ENCODE results near the gene SOD3.

Gene SOD3

DNA sequence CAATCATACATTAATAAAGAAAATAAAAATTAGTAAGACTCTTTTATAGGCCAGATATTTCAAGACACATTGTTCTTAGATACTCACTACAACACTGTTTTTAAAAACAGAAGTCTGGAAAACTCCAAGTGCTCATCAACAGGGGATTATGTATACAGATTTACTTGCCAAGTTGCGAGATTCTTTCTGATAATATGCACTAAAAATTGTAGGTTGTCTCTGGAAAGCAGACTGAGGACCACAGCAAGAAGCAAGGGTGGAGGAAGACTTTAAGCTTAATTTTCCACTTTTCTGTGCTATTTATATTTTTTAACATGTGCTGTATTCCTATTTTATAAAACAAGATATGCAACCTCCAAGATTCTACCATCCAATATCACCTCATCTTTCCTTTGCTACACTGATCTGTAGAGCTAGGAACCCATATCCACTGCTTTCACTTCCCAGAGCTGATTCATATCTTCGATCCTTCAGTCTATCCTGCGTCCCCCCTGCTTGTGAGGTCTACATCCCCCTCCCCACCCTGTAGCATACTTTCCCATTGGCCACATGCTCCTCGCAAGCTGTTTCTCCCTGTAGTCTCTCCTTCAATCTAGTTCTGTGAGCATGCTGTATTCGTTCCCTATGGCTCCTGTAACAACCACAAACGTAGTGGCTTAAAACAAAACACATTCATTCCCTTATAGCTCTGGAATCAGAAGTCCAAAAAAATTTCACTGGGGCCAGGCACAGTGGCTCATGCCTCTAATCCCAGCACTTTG, 15.7 kb downstream of the SOD3 start:
- H3K4me3 ChIP-seq (ENCODE audit: low read length): no peak overlapping the region
- H3K9ac ChIP-seq (ENCODE audit: low read length): no peak overlapping the region
- H3K36me3 ChIP-seq (ENCODE audit: control insufficient read depth, insufficient read depth, low read length): peaks cover 3% of the 10 kb centered on the region
- no peaks in the 10 kb centered on the region for H3K4me1 ChIP-seq (ENCODE audit: control insufficient read depth, insufficient read depth, low read length)
- no peaks in the 10 kb centered on the region for H3K27me3 ChIP-seq (ENCODE audit: control insufficient read depth, insufficient read depth, low read length)
- H3K27ac ChIP-seq (ENCODE audit: low read depth, low read length): no peak overlapping the region

DNA sequence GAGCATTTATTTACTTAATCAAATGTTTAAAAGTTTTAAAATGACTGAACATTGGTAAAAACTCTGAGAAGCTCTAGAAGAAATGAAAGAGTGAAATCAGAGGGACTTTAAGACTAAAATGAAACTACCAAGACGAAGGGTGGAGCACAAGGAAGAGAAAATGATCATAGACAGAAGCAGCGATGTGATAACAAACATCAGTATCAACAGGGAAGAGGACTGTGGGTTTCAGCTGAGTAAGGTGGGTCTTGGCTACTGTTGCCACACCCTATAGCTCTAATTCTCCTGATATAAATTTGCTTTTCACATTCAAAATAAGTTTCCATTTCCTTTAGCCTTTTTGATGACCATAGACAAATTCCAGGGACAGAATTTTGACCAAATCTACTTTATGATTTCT, 18.4 kb downstream of the SOD3 start:
- no peak overlapping the region for H3K9ac ChIP-seq (ENCODE audit: low read length)
- no peak overlapping the region for H3K27ac ChIP-seq (ENCODE audit: low read depth, low read length)
- H3K4me1 ChIP-seq (ENCODE audit: control insufficient read depth, insufficient read depth, low read length): no peaks in the 10 kb centered on the region
- H3K27me3 ChIP-seq (ENCODE audit: control insufficient read depth, insufficient read depth, low read length): no peaks in the 10 kb centered on the region
- H3K36me3 ChIP-seq (ENCODE audit: control insufficient read depth, insufficient read depth, low read length): peaks cover 3% of the 10 kb centered on the region
- no peak overlapping the region for H3K4me3 ChIP-seq (ENCODE audit: low read length)

GRCh38 chr4:24816797-24817196, 21.4 kb downstream of the SOD3 start:
- Histone ChIP-seq H3K27ac (ENCODE audit: low read depth, low read length) (no peak overlapping the region), H3K4me1 (ENCODE audit: control insufficient read depth, insufficient read depth, low read length) (no peaks in the 10 kb centered on the region), H3K4me3 (ENCODE audit: low read length) (no peak overlapping the region), H3K36me3 (ENCODE audit: control insufficient read depth, insufficient read depth, low read length) (peaks cover 7% of the 10 kb centered on the region), H3K9ac (ENCODE audit: low read length) (no peak overlapping the region), H3K27me3 (ENCODE audit: control insufficient read depth, insufficient read depth, low read length) (no peaks in the 10 kb centered on the region)

- no peak overlapping the region for H3K27ac ChIP-seq (ENCODE audit: low read depth, low read length)
- H3K4me3 ChIP-seq (ENCODE audit: low read length): no peak overlapping the region
- no peaks in the 10 kb centered on the region for H3K27me3 ChIP-seq (ENCODE audit: control insufficient read depth, insufficient read depth, low read length)
- H3K4me1 ChIP-seq (ENCODE audit: control insufficient read depth, insufficient read depth, low read length): peaks cover 4% of the 10 kb centered on the region
- H3K9ac ChIP-seq (ENCODE audit: low read length): no peak overlapping the region
- peaks cover 5% of the 10 kb centered on the region for H3K36me3 ChIP-seq (ENCODE audit: control insufficient read depth, insufficient read depth, low read length)
Measured at GRCh38 chr4:24820541-24820940, 25.2 kb downstream of the SOD3 start.

- Histone ChIP-seq H3K9ac (ENCODE audit: low read length) (no peak overlapping the region), H3K4me1 (ENCODE audit: control insufficient read depth, insufficient read depth, low read length) (peaks cover 4% of the 10 kb centered on the region), H3K36me3 (ENCODE audit: control insufficient read depth, insufficient read depth, low read length) (peaks cover 2% of the 10 kb centered on the region), H3K4me3 (ENCODE audit: low read length) (no peak overlapping the region), H3K27me3 (ENCODE audit: control insufficient read depth, insufficient read depth, low read length) (no peaks in the 10 kb centered on the region), H3K27ac (ENCODE audit: low read depth, low read length) (no peak overlapping the region)
Measured at GRCh38 chr4:24824720-24825119, 29.3 kb downstream of the SOD3 start.

DNA sequence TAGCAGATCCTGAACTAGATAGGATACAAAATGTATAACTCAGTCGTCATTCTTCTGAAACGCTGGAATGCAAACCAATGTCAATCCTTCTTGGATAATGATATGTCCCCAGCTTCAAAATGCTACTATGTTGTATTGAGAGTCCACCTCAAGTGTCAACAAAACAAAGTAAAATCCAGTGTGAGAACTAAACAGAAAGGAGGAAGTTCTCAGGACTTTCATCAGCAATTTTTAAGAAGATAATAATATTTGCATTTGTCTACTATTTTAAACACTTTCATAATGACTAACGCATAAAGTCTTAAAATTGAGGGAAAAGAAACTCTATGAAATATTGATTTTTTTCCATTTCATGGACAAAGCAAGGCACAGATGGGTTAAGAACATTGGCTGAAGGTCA, 36.3 kb downstream of the SOD3 start:
- Histone ChIP-seq H3K36me3 (ENCODE audit: control insufficient read depth, insufficient read depth, low read length) (no peaks in the 10 kb centered on the region), H3K4me3 (ENCODE audit: low read length) (no peak overlapping the region), H3K9ac (ENCODE audit: low read length) (no peak overlapping the region), H3K27ac (ENCODE audit: low read depth, low read length) (no peak overlapping the region), H3K4me1 (ENCODE audit: control insufficient read depth, insufficient read depth, low read length) (no peaks in the 10 kb centered on the region), H3K27me3 (ENCODE audit: control insufficient read depth, insufficient read depth, low read length) (no peaks in the 10 kb centered on the region)

GRCh38 chr4:24835696-24836095, 40.3 kb downstream of the SOD3 start:
- Histone ChIP-seq H3K27me3 (ENCODE audit: control insufficient read depth, insufficient read depth, low read length) (no peaks in the 10 kb centered on the region), H3K4me3 (ENCODE audit: low read length) (no peak overlapping the region), H3K9ac (ENCODE audit: low read length) (no peak overlapping the region), H3K4me1 (ENCODE audit: control insufficient read depth, insufficient read depth, low read length) (no peaks in the 10 kb centered on the region), H3K27ac (ENCODE audit: low read depth, low read length) (no peak overlapping the region), H3K36me3 (ENCODE audit: control insufficient read depth, insufficient read depth, low read length) (no peaks in the 10 kb centered on the region)

DNA sequence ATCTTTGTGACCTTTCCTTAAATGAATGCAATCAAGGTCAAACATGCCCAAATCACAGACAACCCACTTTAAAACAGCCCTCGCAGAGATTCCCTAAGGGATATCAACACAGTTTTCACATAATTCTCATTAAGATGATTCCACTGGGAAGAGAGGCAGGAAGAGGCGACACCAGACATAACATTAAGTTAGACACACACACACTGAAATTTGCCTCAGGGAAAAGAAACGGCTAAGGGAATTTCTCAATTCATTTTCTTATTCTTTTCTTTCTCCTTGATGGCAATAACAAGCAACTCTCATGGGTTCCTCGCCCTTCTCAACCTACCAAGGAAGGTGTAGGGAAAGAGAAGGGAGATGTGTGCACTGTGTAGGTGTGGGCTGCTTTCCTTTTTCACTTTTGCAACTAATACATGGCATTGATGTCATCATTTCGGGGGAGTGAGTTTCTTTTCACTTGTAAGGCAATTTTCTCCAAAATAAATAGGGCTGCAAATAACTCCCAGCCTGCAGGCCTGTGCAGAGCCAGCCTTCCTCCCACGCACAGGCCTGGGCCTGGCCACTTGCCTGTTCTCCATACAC, 41.4 kb downstream of the SOD3 start:
- no peak overlapping the region for H3K27ac ChIP-seq (ENCODE audit: low read depth, low read length)

GRCh38 chr4:24837336-24837735, 42.0 kb downstream of the SOD3 start:
- H3K9ac ChIP-seq (ENCODE audit: low read length): no peak overlapping the region
- H3K27ac ChIP-seq (ENCODE audit: low read depth, low read length): no peak overlapping the region
- no peaks in the 10 kb centered on the region for H3K27me3 ChIP-seq (ENCODE audit: control insufficient read depth, insufficient read depth, low read length)
- H3K36me3 ChIP-seq (ENCODE audit: control insufficient read depth, insufficient read depth, low read length): no peaks in the 10 kb centered on the region
- H3K4me1 ChIP-seq (ENCODE audit: control insufficient read depth, insufficient read depth, low read length): no peaks in the 10 kb centered on the region
- H3K4me3 ChIP-seq (ENCODE audit: low read length): no peak overlapping the region

More for the DNA sequence above, 41.4 kb downstream of the SOD3 start:
- no peaks in the 10 kb centered on the region for H3K36me3 ChIP-seq (ENCODE audit: control insufficient read depth, insufficient read depth, low read length)
- H3K9ac ChIP-seq (ENCODE audit: low read length): no peak overlapping the region
- no peak overlapping the region for H3K4me3 ChIP-seq (ENCODE audit: low read length)
- H3K27me3 ChIP-seq (ENCODE audit: control insufficient read depth, insufficient read depth, low read length): no peaks in the 10 kb centered on the region
- H3K4me1 ChIP-seq (ENCODE audit: control insufficient read depth, insufficient read depth, low read length): no peaks in the 10 kb centered on the region

GRCh38 chr4:24837781-24838180, 42.4 kb downstream of the SOD3 start:
- no peak overlapping the region for H3K27ac ChIP-seq (ENCODE audit: low read depth, low read length)
- H3K4me3 ChIP-seq (ENCODE audit: low read length): no peak overlapping the region
- H3K9ac ChIP-seq (ENCODE audit: low read length): no peak overlapping the region
- no peaks in the 10 kb centered on the region for H3K4me1 ChIP-seq (ENCODE audit: control insufficient read depth, insufficient read depth, low read length)
- H3K27me3 ChIP-seq (ENCODE audit: control insufficient read depth, insufficient read depth, low read length): no peaks in the 10 kb centered on the region
- no peaks in the 10 kb centered on the region for H3K36me3 ChIP-seq (ENCODE audit: control insufficient read depth, insufficient read depth, low read length)

- Histone ChIP-seq H3K27me3 (ENCODE audit: control insufficient read depth, insufficient read depth, low read length) (no peaks in the 10 kb centered on the region), H3K4me1 (ENCODE audit: control insufficient read depth, insufficient read depth, low read length) (no peaks in the 10 kb centered on the region), H3K4me3 (ENCODE audit: low read length) (no peak overlapping the region), H3K36me3 (ENCODE audit: control insufficient read depth, insufficient read depth, low read length) (no peaks in the 10 kb centered on the region), H3K9ac (ENCODE audit: low read length) (no peak overlapping the region), H3K27ac (ENCODE audit: low read depth, low read length) (no peak overlapping the region)
Measured at GRCh38 chr4:24840362-24840761, 45.0 kb downstream of the SOD3 start.

- H3K4me1 ChIP-seq (ENCODE audit: control insufficient read depth, insufficient read depth, low read length): no peaks in the 10 kb centered on the region
- no peak overlapping the region for H3K4me3 ChIP-seq (ENCODE audit: low read length)
- no peaks in the 10 kb centered on the region for H3K36me3 ChIP-seq (ENCODE audit: control insufficient read depth, insufficient read depth, low read length)
- H3K9ac ChIP-seq (ENCODE audit: low read length): no peak overlapping the region
- H3K27me3 ChIP-seq (ENCODE audit: control insufficient read depth, insufficient read depth, low read length): no peaks in the 10 kb centered on the region
- no peak overlapping the region for H3K27ac ChIP-seq (ENCODE audit: low read depth, low read length)
Measured at GRCh38 chr4:24840826-24841543, 45.6 kb downstream of the SOD3 start.
